Hematopoietic multipotent progenitor cell treated with erythropoietin and hydrocortisone succinate and interleukin-3 and kit ligand, for 8 days (in vitro differentiated cells): ENCODE data around the gene C1QL1.
A peak's percentile ranks its signal among the peaks of the same experiment; 100 is the strongest.
"Not testable (repeated sequence)": the region's sequence is repeated elsewhere in the genome, so short reads cannot be mapped to it uniquely, and the experiment has no call there.

Experiments
- DNase-seq: peaks from one replicate; pipeline ENCODE4 v3.0.0-alpha.2; 2015

Gene C1QL1

GRCh38 chr17:44959821-44960531 is 8.1 kb downstream of the C1QL1 start:
- DNase-seq = no peak

- no peak for DNase-seq
These were observed 10.8 kb downstream of the C1QL1 start for GRCh38 chr17:44956998-44957981.

GRCh38 chr17:44955674-44956425 is 12.3 kb downstream of the C1QL1 start:
- no peak for DNase-seq

- DNase-seq = no peak
These were observed 15.1 kb downstream of the C1QL1 start for GRCh38 chr17:44952946-44953475.

GRCh38 chr17:44948315-44948795 is 19.7 kb downstream of the C1QL1 start:
- DNase-seq = no peak

GRCh38 chr17:44947461-44948314 is 20.4 kb downstream of the C1QL1 start, which contains the start of gene KIF18B:
Gene KIF18B (minus strand): TSS chr17:44947773. CDS start chr17:44936344, 11,429 bp downstream.
- peak; percentile 98 for DNase-seq

GRCh38 chr17:44945652-44946051 is 22.5 kb downstream of the C1QL1 start:
- not testable (repeated sequence) for DNase-seq

- no peak for DNase-seq
These were observed 25.6 kb downstream of the C1QL1 start for GRCh38 chr17:44942456-44942855.

- DNase-seq = no peak
These were observed 26.3 kb downstream of the C1QL1 start for GRCh38 chr17:44941712-44942331.

GRCh38 chr17:44940768-44941167 is 27.3 kb downstream of the C1QL1 start:
- no peak for DNase-seq

- DNase-seq = no peak
These were observed 27.8 kb downstream of the C1QL1 start for GRCh38 chr17:44940317-44940716.

- no peak for DNase-seq
These were observed 33.0 kb downstream of the C1QL1 start for GRCh38 chr17:44935116-44935515.

GRCh38 chr17:44934745-44935105 is 33.4 kb downstream of the C1QL1 start:
- DNase-seq = no peak

- DNase-seq = no peak
These were observed 34.0 kb downstream of the C1QL1 start for GRCh38 chr17:44933824-44934744.

- DNase-seq = no peak
These were observed 35.4 kb downstream of the C1QL1 start for GRCh38 chr17:44932787-44933097.

- DNase-seq = no peak
These were observed 35.9 kb downstream of the C1QL1 start for GRCh38 chr17:44932096-44932786.

- DNase-seq = no peak
These were observed 36.7 kb downstream of the C1QL1 start for GRCh38 chr17:44931376-44931775.

- DNase-seq = no peak
These were observed 37.4 kb downstream of the C1QL1 start for GRCh38 chr17:44930667-44931066.

GRCh38 chr17:44928950-44929720 is 39.0 kb downstream of the C1QL1 start:
- DNase-seq = no peak
